Mammary epithelial cell (primary cell): ENCODE measurements around the gene PRMT5.

ENCODE experiments used
- EZH2 ChIP-seq: IDR thresholded peaks from 2 replicates; pipeline ENCODE4 v1.6.1; 2012; ENCODE audit warnings: low read length, inconsistent platforms, borderline replicate concordance
- TF ChIP-seq, protein P1 (sequence below), 2 donors: IDR thresholded peaks in 1 of 2; conservative IDR thresholded peaks in 1 of 2; 2 replicates each; pipeline ENCODE4 v1.5.1; 2011 to 2012; ENCODE audit warnings: inconsistent platforms in 2 of 2, low read length in 2 of 2, mild to moderate bottlenecking in 2 of 2, control low read depth in 1 of 2, low read depth in 1 of 2; ENCODE audit not compliant: insufficient read depth in 1 of 2; ENCODE audit errors: extremely low read depth in 1 of 2

GRCh38 chr14:22910916-22911315 lies 18.3 kb downstream of the PRMT5 start:
- TF ChIP-seq, protein P1, sequence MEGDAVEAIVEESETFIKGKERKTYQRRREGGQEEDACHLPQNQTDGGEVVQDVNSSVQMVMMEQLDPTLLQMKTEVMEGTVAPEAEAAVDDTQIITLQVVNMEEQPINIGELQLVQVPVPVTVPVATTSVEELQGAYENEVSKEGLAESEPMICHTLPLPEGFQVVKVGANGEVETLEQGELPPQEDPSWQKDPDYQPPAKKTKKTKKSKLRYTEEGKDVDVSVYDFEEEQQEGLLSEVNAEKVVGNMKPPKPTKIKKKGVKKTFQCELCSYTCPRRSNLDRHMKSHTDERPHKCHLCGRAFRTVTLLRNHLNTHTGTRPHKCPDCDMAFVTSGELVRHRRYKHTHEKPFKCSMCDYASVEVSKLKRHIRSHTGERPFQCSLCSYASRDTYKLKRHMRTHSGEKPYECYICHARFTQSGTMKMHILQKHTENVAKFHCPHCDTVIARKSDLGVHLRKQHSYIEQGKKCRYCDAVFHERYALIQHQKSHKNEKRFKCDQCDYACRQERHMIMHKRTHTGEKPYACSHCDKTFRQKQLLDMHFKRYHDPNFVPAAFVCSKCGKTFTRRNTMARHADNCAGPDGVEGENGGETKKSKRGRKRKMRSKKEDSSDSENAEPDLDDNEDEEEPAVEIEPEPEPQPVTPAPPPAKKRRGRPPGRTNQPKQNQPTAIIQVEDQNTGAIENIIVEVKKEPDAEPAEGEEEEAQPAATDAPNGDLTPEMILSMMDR (conservative IDR thresholded peaks at IDR 0.05 in 1 of 2, IDR thresholded peaks at IDR 0.05 in 1 of 2; ENCODE audit: extremely low read depth in 1 of 2, insufficient read depth in 1 of 2, low read depth in 1 of 2, low read length in 2 of 2) = no peak
- no peak for TF ChIP-seq EZH2
